CD4-positive, alpha-beta T cell treated with Interleukin-21 for 1 hour (primary cell): ENCODE results near the gene PTPRC.

Source experiments
- DNase-seq: peaks from one replicate; pipeline ENCODE4 v3.0.0-alpha.2; 2020

The PTPRC gene

DNA sequence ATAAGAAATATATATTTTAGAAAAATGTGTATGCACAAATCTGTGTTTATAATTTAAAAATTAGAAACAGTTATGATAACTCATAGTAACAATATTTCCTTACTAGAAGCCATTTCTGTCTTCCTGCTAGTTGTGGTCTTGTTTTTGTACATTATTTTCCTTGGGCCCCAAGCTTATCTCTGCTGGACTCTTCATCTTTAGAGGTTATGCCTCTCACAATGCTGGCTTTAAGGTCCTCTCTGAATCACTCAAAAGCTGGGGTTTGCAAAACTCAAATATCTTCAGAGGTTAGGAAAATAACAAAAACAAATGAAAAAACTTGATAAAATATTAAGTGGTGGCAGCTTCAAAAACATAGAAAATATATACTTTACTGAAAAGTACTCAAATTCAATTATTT is 133.8 kb downstream of the PTPRC start:
- DNase-seq = no peak

DNA sequence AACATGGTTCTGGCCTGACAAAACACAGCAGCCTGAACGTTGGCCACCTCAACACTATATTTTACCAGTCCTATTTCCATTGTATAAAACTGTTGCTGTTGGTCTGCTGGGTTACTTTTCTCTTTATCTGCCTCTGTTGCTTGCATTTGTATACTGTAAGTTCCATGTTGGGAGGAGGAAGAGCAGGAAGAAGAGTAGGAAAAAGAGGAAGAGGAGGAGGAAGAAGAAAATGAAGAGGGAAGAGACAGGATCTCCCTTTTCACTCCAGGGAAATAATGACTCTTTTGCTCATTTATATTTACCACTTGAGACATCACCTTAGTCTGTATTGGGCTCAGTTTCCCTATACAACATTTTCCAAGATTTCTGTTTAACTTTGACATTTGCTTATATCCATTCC is 134.2 kb downstream of the PTPRC start:
- no peak for DNase-seq

DNA sequence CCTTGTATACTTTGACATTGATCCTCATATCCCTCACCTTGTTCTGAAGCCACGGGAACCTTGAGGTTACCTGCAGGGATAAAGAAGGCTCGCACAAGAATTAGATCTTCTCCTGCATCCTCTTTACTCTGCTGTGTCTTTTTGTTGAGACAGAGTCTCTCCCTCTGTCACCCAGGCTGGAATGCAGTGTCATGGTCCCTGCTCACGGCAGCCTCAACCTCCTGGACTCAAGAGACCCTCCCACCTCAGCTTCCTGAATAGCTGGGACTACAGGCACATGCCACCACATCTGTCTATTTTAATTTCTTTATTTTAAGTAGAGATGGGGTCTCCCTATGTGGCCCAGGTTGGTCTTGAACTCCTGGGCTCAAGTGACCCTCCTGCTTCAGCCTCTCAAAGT is 134.7 kb downstream of the PTPRC start:
- DNase-seq = no peak

DNA sequence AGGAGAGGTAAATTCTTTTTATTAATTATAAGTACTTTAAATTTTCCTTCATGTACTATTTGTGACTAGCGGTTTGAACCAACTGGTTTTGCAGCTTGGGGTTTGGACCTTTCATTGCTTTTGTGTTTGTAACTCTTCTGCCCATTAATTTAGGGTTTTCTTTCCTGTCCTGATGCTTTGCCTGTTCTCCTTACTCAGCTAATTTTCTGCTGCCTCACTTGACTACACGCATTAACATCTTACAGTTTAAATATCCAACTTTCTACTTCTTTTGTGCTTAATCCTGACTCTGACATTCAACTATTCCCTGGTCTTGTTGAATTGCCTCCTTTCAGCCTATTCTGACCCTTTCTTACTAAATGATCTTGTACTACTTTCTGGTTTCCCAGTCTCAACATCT is 135.6 kb downstream of the PTPRC start:
- no peak for DNase-seq

DNA sequence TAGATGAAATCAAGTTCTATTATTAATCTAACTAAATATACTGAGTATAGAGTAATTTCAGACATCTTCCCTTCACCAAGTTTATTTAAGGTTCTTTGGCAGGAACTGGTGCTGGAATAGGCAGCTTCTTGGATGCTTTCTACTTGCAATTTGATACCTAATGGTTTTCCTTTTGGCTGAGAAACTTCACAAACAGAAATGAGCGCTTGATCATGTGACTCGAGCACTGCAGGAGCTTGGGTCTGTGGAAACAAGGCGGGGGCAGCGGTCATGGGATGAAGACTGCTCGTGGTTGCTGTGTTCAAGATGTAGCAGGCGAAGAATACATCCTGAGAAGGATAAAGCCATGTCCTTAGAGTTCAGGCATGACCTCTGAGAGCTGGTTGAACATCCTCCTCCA is 136.8 kb downstream of the PTPRC start:
- DNase-seq = no peak

DNA sequence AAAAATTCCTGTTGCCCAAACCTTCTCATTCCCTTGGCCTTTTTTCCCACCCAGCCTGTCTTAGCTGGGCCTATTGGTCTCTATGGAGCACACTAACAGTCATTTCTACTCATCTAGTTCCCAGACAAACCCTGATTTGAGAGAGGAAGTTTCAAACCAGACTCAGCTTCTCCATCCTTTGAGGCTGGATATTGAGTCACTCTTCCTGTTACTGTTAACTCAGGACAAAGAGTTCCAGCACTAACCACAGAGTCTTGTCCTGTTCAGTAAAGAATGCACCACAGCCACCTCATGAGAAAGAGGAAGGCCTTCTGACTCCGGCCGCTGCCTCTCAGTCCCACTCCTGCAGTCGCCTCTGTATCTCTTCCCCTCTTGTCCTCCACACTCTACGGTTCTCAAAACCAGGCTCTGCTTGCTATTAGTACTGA is 137.8 kb downstream of the PTPRC start:
- peak; percentile 17 for DNase-seq

DNA sequence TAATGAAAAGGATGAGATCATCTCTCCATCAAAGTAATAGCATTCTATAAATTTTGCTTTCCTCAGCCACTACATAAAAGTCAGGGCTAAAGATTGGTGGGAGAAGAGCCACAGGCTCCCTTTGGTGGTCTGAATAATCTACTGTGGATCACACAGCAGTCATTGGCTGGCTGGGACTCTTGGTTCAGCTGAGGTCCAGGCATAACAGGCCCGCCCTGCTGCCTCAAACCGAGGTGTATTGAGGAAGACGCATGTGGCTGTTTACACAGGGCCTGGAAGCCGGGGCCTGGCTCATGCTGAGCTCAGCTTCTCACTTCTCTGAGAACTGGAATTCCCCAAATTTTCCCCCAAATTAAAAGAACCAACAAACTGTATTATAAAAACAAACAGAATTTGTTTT is 139.2 kb downstream of the PTPRC start:
- no peak for DNase-seq

DNA sequence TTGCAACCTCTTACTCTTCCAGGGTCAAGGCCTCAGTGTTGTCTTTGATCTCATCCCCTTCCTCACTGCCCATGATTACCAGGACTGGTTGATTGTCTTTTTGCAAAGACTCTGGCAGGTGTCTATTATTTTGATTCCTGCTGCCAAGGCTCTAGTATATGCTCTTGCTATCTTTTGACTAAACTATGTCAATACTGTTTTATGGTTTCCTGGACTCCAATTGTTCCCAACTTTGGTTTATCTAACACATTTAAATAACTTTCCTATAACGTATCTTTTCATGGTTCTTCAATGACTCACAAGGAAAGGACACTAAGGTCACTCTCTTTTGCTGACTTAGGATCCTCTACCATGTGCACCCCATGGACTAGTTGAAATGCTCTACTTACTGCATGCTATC is 141.5 kb downstream of the PTPRC start:
- no peak for DNase-seq

DNA sequence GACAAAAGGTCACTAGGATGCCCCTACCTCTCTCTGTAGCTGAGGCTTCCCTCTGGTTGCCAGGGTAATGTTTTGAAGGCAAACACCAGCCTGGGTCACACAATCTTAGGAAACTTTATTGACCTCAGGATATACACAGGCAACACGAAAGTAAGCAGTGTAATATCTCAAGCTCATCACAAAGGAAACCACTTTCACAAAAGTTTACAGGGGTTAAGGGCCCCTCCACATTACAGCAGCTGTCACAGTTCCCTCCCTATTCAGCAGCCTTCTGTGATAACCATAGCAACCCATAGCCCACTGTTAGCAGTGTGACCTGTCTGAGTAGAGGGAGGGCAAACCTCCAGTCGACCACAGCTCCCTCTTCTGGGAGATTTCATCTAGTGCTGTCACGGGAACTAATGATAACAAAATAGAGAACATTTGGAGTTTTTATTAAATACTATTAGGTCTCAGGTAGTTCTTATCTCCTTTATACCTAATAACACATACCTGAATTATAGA is 149.8 kb downstream of the PTPRC start:
- peak; percentile 59 for DNase-seq

DNA sequence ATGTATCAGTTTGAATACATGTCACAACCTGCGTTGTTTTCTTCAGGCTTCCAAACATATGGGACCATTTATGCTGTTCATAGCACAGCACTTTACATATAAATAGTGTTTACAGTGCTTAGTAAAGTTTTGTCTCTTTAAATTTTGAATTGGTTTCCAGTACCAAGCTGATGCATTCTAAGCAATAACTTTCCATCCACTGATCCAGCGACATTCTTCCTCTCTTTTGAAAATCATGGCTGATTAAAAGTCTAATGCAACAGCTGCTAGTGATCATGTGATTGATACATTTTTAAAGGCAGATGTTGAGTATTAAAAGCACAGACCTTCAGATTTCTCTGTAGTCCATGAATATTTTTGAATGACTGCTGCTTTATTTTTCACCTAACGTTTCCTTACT is 154.9 kb downstream of the PTPRC start:
- DNase-seq = no peak

DNA sequence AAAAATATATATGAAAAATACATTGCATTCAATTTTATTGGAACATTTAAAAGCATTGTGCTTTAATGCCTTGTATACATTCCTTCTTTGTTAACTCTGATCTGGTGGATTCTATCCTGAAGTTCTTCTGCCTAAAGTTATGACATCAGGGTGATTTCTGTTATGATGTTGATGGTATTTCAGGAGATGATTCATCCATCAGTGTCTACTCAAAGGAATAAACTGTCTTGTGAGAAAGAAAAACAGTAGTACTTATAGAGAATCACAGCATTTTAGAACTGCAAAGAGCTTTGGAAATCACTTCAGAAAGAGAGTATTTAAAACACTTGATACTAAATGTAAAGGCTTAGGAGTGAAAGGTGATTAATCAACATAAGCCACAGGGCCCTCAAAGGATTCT is 155.7 kb downstream of the PTPRC start:
- no peak for DNase-seq

DNA sequence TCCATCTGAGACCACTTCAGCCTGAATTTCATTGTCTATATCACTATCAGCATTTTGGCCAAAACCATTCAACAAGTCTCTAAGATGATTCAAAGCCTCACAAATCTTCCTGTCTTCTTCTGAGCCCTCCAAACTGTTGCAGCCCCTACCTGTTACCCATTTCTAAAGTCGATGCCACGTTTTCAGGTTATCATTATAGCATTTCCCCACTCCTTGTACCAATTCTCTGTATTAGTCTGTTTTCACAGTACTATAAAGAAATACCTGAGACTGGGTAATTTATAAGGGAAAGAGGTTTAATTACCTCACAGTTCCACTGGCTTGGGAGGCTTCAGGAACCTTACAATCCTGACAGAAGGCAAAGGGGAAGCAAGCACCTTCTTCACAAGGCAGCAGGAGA is 158.8 kb downstream of the PTPRC start:
- DNase-seq = no peak

DNA sequence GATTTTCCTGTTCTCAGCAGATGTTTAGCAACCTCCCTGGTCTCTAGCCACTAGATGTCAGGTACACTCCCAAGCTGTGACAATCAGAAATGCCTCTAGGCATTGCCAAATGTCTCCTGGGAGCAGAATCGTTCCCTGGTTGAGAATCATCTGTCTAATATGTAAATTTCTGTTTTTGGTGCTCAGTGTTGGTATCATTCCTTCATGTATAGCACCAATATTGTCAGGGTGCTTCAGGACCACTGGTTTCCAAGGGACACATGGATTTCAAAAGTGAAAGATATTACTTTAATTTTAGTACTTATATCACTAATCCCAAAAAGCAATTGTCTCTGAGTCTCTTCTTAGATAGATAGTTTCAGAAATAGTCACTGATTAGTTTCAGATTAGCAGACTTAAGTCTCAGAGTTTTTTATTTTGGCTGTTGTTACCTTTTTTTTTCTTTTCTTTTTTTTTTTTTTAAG is 160.1 kb downstream of the PTPRC start:
- no peak for DNase-seq

DNA sequence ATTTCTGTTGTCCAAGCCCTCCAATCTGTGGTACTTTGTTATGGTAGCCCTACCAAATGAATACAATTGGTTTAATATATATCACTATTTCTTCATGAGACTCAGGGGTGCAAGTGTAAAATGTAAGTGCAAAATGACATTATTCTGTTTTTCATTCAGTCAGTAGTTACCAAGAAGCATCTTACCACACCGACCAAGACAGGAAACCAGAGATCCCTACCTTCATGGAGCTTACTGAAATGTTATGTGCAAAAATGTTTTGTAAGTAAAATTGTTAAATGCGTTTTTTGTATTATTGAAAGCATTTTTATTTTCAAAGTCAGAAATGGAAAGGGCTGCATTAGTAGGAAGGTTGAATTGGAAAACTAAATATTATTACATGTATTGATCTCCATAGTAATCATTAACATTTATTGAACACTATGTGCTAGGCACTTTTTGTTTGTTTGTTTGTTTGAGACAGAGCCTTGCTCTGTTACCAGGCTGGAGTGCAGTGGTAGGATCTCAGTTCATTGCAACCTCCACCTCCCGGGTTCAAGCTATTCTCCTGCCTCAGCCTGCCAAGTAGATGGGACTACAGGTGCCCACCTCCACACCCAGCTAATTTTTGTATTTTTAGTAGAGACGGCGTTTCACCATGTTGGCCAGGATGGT is 166.8 kb downstream of the PTPRC start:
- no peak for DNase-seq

DNA sequence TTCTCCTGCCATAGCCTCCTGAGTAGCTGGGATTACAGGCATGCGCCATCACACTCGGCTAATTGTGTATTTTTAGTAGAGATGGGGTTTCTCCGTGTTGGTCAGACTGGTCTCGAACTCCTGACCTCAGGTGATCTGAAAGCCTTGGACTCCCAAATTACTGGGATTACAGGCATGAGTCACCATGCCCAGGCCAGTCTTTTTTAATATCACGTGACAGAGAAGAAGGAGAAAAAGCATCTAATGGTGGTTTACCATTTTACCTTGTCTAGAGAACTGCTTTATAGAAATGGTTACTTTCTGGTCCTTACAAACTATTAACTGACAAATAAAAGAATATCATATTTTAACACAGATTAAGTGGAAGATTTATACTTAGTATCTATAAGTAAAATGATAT is 168.0 kb downstream of the PTPRC start:
- DNase-seq = no peak
